A549 (cell line): Measurements from ENCODE around the gene PFDN5. TPM values are rescaled to one million over a fixed set of nuclear protein-coding genes. Genes with fewer than 3 reads are reported as not detected.

Source experiments
- ATAC-seq, 2 experiments: fragments of 200-7000 bp in 1 of 2; fragments of >200 bp in 1 of 2; cut with Nextera tagmentation in 1 of 2; cut with Tn5 transposase in 1 of 2; 3 replicates each; pipeline versions ENCODE4 v1.8.0 to v1.9.1; 2018 to 2020; ENCODE audit warnings: mild to moderate bottlenecking in 1 of 2, moderate library complexity in 1 of 2
- CTCF ChIA-PET: fragments of 300-600 bp; sonication (Branson Sonifier 250); formaldehyde crosslinking; extraction: SDS; loops from one replicate; lab custom pipeline; 2021; ENCODE audit warnings: antibody characterized with exemption, inconsistent platforms; lab: Yijun Ruan, JAX
- POLR2A ChIA-PET: fragments of 350-600 bp; formaldehyde crosslinking; extraction: SDS; loops from one replicate; lab custom pipeline; 2021; ENCODE audit warnings: antibody characterized with exemption, inconsistent platforms; lab: Yijun Ruan, JAX
- DNase-seq, 2 experiments: peaks; one replicate each; pipeline versions ENCODE4 v3.0.0 to v3.0.0-alpha.2; 2011 to 2016; ENCODE audit warnings: low read depth in 1 of 2, low spot score in 1 of 2
- FAIRE-seq: peaks from 2 replicates; lab custom pipeline; 2011; peaks lifted over from hg19 to GRCh38; lab: Jason Lieb, UNC
- H3K27ac ChIP-seq, 2 experiments: fragments of >200 bp; sonication (Bioruptor Twin); formaldehyde crosslinking; 3 replicates each; pipeline ENCODE4 v1.5.1; 2016 to 2017
- H3K4me1 ChIP-seq: fragments of >200 bp; sonication (Bioruptor Twin); formaldehyde crosslinking; 3 replicates; pipeline ENCODE4 v1.6.1; 2016
- H3K4me2 ChIP-seq: fragments of >200 bp; sonication (Bioruptor Twin); formaldehyde crosslinking; 3 replicates; pipeline ENCODE4 v1.6.1; 2016
- H3K4me3 ChIP-seq: fragments of >200 bp; sonication (Bioruptor Twin); formaldehyde crosslinking; 3 replicates; pipeline ENCODE4 v1.5.1; 2016
- H3K9me3 ChIP-seq: fragments of >200 bp; sonication (Bioruptor Twin); formaldehyde crosslinking; 3 replicates; pipeline ENCODE4 v1.6.1; 2016
- BCL3 ChIP-seq: fragments of >200 bp; sonication (Bioruptor Twin); formaldehyde crosslinking; IDR thresholded peaks from 3 replicates; pipeline ENCODE4 v1.6.1; 2016
- CBX2 ChIP-seq: fragments of 200-600 bp; sonication (generic); IDR thresholded peaks from 2 replicates; pipeline ENCODE4 v1.6.1; 2016; ENCODE audit warnings: low read depth, mild to moderate bottlenecking, borderline replicate concordance
- ESRRA ChIP-seq: fragments of 150-350 bp; IDR thresholded peaks from 2 replicates; pipeline ENCODE4 v1.6.1; 2014; ENCODE audit warnings: mild to moderate bottlenecking, low read length, borderline replicate concordance
- GATA3 ChIP-seq: IDR thresholded peaks from 2 replicates; pipeline ENCODE4 v1.6.1; 2012; ENCODE audit warnings: borderline replicate concordance
- HDAC2 ChIP-seq: fragments of 200-600 bp; sonication (generic); IDR thresholded peaks from 2 replicates; pipeline ENCODE4 v1.6.1; 2016
- HMGXB4 ChIP-seq: fragments of 250-450 bp; sonication (Bioruptor Pico); IDR thresholded peaks from 2 replicates; pipeline ENCODE4 v1.5.0; 2021; ENCODE audit warnings: mild to moderate bottlenecking, moderate library complexity, borderline replicate concordance
- HOXB13 ChIP-seq: fragments of 250-450 bp; sonication (Bioruptor Pico); IDR thresholded peaks from 2 replicates; pipeline ENCODE4 v1.5.0; 2020; ENCODE audit warnings: low read depth, mild to moderate bottlenecking, moderate library complexity
- MAFK ChIP-seq: fragments of 450-650 bp; IDR thresholded peaks from 2 replicates; pipeline ENCODE4 v1.6.1; 2014; ENCODE audit not compliant: partially characterized antibody
- MYC ChIP-seq: IDR thresholded peaks from 2 replicates; pipeline ENCODE4 v1.6.1; 2012; ENCODE audit warnings: mild to moderate bottlenecking, inconsistent platforms, low read length, improper control_type of control experiment, borderline replicate concordance
- NPAS2 ChIP-seq: fragments of 250-450 bp; sonication (Bioruptor Pico); IDR thresholded peaks from 2 replicates; pipeline ENCODE4 v1.8.0; 2022; ENCODE audit warnings: mild to moderate bottlenecking, moderate library complexity, borderline replicate concordance
- POLR2AphosphoS2 ChIP-seq: conservative IDR thresholded peaks from 2 replicates; pipeline ENCODE4 v1.6.1; 2012; ENCODE audit warnings: low read length, improper control_type of control experiment, inconsistent platforms
- RAD21 ChIP-seq, 2 experiments: fragments of >200 bp in 1 of 2; sonication (Bioruptor Twin) in 1 of 2; formaldehyde crosslinking in 1 of 2; IDR thresholded peaks in 1 of 2; conservative IDR thresholded peaks in 1 of 2; 2 replicates in 1 of 2; 3 replicates in 1 of 2; pipeline ENCODE4 v1.6.1; 2012 to 2018; ENCODE audit warnings: inconsistent platforms in 1 of 2
- RARB ChIP-seq: fragments of 250-450 bp; sonication (Bioruptor Pico); IDR thresholded peaks from 2 replicates; pipeline ENCODE4 v1.8.0; 2021; ENCODE audit warnings: mild to moderate bottlenecking, moderate library complexity
- RCOR1 ChIP-seq: fragments of 150-350 bp; IDR thresholded peaks from 2 replicates; pipeline ENCODE4 v1.6.1; 2014; ENCODE audit warnings: antibody characterized with exemption, low read length, low read depth
- REST ChIP-seq: fragments of 200-600 bp; sonication (generic); IDR thresholded peaks from 2 replicates; pipeline ENCODE4 v1.6.1; 2016; ENCODE audit warnings: antibody characterized with exemption, mild to moderate bottlenecking, moderate library complexity
- WGBS: methylation state at CpG from one replicate; pipeline ENCODE4 v1.1.6; 2017; ENCODE audit errors: missing lambda C conversion rate; 5-methylcytosine and 5-hydroxymethylcytosine counted together
- polyA plus RNA-seq, 4 experiments: library from polyadenylated mRNA; depleted of rRNA in 3 of 4; stranded (reverse); fragments of >200 nt; fragmentation: RNase III in 1 of 4; extraction: RNeasy Plus Mini Kit Qiagen cat#74134 plus additional on column Dnase treatment in 1 of 4; gene quantifications; 2 replicates in 3 of 4; 3 replicates in 1 of 4; pipeline ENCODE4 v1.2.3, GENCODE V29; 2011 to 2017

Gene PFDN5
- polyA plus RNA-seq, 2 of the 4 experiments (the other 2 are of a cell fraction): 685 to 729 TPM

- no peak overlapping the region for H3K27ac ChIP-seq
- ChIA-PET CTCF (interaction anchor here (1.0 to 1.7 kb wide), 4 partner anchors 9 to 221 kb away, joined by 3 to 8 read pairs (median 5); no protein-coding TSS in a partner anchor), POLR2A (no interaction called here)
- no peaks in the 10 kb centered on the region for H3K4me1 ChIP-seq
- FAIRE-seq: no peak
- ATAC-seq: no peak
- no peak overlapping the region for H3K4me3 ChIP-seq
- 59% methylated on average over 3 of the region's 3 CpGs for WGBS
- no peaks in the 10 kb centered on the region for H3K9me3 ChIP-seq
- H3K4me2 ChIP-seq: no peak overlapping the region
- no peak for DNase-seq
- TF ChIP-seq HOXB13 (CRISPR knock-in tag) (no peak), RAD21 (conservative IDR thresholded peaks at IDR 0.05 in 1 of 2, IDR thresholded peaks at IDR 0.05 in 1 of 2) (no peak), MYC (no peak), HDAC2 (no peak), BCL3 (no peak), HMGXB4 (no peak), MAFK (no peak), GATA3 (no peak), POLR2AphosphoS2 (no peak), REST (no peak), NPAS2 (CRISPR knock-in tag) (no peak), ESRRA (no peak), RARB (CRISPR knock-in tag) (no peak)
Observed at GRCh38 chr12:53313996-53314395, 18.7 kb downstream of the PFDN5 start.

GRCh38 chr12:53320352-53321195, 25.2 kb downstream of the PFDN5 start:
- DNase-seq (no peak), FAIRE-seq (no peak), ATAC-seq (no peak)
- Histone ChIP-seq H3K9me3 (no peaks in the 10 kb centered on the region), H3K27ac (peak overlapping the region; percentile 96 to 98), H3K4me1 (peaks cover 20% of the 10 kb centered on the region), H3K4me3 (peak overlapping the region; percentile 60), H3K4me2 (peak overlapping the region; percentile 93)
- 45% methylated on average over 10 of the region's 10 CpGs for WGBS
- CTCF ChIA-PET: interaction anchor here (0.6 to 21.4 kb wide), 52 partner anchors 10 to 255 kb away, joined by 3 to 638 read pairs (median 6); partner anchors contain the start of genes AMHR2, ESPL1, MAP3K12 and MYG1
- TF ChIP-seq REST (no peak), RCOR1 (no peak), CBX2 (no peak), MAFK (peak; percentile 79)
- POLR2A ChIA-PET: interaction anchor here (0.5 to 2.0 kb wide), 27 partner anchors 8 to 188 kb away, joined by 3 to 36 read pairs (median 4); partner anchors contain the start of genes ESPL1, MAP3K12, MYG1 and PFDN5
